HG03280 (cell line): ENCODE measurements around the gene YIPF7.

Experiments
- ATAC-seq: cut with Tn5 transposase; IDR thresholded peaks from one replicate; pipeline ENCODE4 v1.9.1; 2021; ENCODE audit warnings: mild to moderate bottlenecking, moderate library complexity; ENCODE audit not compliant: unreplicated experiment

The YIPF7 gene

DNA sequence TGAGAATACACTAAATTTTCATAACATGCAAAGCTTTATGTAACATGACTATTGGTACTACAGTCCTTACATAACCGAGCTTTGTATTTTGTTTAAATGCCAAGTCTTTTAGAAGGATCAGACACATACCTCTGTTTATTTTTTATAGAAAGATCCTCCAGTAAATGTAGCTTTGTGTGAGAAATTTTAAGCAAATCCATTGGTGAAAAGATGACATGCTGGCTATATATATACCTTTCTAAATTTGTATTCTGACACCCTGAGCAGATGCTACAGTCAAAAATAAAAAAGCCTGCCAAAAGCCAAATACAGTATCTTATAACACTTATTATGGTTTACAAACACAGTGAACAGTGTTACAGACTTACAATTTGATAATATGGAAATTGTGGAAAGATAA is at the start of gene YIPF7:
Gene YIPF7 (minus strand): TSS at position 201 of the 400 bp plus-strand sequence. CDS start 1,525 bp downstream, outside the sequence.
- ATAC-seq: no peak

DNA sequence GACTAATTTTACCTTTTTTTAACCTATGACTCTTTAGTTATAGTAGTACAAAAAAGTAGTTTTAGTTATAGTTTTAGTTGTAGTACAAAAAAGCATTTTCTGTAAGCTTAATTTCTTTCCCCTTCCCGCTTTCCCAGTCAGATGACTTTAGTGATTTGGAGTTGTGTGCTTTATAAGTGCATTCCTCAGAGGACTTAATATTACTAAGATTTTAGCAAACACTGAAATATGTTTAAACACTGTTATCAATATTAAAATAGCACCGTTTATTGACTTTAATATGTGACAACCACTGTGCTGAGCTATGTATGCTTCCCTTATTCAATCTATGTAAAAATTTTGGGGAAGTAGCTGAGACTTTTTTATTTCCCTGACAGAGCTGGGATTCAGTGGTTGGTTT is 49.6 kb upstream of the YIPF7 start:
- ATAC-seq: no peak

DNA sequence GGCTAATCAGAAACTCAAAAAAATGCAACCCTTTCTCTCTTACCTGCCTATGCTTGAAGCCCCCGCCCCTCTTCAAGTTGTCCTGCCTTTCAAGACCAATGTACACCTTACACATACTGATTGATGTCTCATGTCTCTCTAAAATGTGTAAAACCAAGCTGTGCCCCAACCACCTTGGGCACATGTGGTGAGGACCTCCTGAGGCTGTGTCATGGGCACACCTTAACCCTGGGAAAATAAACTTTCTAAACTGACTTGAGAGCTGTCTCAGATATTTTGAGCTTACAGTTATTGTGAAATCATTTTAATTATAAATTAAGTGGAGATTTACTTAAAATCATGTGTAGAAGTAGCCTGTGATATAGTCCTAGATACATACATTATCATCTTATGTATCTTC is 49.0 kb upstream of the YIPF7 start:
- ATAC-seq: no peak

DNA sequence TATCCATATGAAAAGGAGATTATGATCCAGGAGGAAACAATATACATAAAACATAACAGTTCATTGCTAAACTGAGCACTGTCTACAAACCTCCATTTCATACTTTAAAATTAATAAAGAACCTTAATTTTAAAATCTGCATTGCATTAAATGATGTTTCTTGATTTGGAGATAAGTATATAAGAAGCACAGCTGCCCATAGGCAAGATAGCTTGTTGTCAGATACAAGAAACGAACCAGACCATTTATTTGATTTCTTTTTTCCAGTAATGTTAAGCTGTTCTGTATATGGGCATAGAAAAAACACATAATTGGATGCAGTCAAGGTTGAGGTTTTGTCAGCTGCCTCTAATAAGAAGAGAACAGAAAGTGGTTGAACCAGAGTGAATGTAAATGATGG is 33.2 kb upstream of the YIPF7 start:
- ATAC-seq: no peak

DNA sequence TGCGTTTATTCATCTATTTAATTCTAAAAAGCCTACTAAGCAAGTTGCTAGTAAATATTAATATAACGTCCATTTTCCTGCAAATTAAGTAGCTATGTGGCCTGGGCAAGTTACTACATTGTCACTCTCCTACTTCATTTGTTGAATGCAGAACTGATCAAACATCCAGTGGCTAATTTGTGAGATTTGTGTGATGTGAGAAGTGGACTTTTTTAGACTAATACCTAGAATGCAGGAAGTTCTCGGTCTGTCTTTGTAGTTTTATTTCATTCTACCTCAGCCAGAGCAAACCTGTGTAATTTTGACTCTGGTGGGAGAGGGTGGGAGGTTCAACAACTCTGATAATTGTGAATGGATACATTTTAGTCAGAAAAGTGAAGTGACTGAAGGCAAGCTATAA is 27.6 kb upstream of the YIPF7 start:
- ATAC-seq: no peak

DNA sequence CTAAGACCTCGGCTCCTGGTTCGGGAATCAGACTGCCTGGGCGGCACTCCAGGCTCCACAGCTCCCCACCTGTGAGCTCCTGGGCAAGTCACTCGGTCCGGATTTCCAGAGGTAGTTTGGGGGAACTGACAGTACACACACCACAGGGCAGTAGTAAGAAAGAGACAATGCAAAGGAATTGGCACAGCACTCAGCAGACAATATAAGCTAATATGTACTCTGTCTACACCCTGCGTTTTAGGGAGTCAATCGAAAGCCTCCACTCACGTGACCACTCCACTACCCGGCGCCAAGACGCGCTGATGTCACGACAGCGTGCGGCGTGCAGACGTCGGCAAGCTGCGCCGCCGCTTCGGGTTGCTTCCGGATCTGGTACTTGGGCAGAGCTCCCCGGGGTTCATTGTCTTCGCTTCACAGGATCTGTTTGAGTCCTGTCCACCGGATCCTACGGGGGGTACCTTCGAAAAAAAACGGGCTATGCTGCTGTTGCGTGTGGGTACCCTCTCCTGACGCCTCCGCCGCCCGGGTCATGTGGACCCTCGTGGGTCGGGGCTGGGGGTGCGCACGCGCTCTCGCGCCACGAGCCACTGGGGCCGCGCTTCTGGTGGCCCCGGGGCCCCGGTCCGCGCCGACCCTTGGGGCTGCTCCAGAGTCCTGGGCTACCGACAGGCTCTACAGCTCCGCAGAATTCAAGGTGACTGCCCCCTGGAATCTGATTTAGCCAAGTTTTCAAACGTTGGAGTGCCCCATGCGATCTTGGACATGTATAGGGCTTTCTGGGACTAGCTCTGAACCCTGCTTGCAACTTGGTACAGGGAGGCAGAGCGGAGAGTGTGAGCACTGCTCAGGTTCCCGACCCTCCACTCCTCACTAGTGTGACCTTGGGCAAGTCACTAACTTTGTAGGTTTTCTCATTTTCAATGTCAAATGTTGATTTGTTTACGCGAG is 26.9 kb upstream of the YIPF7 start, which contains the start of gene GUF1:
Gene GUF1 (plus strand): TSS at position 327 of the 948 bp plus-strand sequence. CDS start 203 bp downstream, at position 530.
- peak; percentile 96 for ATAC-seq

DNA sequence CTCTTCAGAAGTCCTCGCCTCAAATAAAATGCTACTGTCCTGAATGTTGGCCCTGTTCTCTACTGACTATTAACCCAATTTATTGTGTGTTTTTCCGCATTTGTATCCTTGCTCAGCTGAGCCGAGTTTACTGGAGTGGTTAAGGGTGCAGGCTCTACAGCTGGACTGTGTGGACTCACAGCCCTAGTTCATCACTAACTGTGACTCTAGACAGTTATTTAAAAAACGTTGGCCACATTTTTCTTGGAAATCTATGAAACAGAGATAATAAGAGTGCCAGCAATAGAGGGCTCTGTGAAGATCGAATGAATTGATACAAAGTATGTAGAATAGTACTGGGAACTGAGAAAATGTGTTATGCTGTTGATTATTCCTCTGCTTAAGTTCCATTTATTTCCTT is 23.9 kb upstream of the YIPF7 start:
- no peak for ATAC-seq

DNA sequence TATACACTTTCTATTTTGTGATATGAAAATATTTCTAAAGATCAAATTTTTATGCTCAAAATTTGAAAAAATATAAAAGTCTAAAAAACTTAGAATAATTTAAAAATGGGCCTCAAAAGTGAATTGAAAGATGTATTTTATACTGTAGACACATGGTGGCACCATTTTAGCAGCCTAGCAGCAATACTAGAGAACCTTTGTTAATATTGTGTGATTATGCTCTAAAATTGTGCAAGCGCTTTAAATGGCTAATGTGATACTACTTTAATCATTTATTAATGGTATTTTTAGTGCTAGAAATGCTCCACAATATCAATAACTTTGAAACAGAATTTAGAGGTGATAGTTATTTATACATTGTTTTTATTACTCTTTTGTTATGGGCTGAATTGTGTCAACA is 23.0 kb upstream of the YIPF7 start:
- no peak for ATAC-seq

DNA sequence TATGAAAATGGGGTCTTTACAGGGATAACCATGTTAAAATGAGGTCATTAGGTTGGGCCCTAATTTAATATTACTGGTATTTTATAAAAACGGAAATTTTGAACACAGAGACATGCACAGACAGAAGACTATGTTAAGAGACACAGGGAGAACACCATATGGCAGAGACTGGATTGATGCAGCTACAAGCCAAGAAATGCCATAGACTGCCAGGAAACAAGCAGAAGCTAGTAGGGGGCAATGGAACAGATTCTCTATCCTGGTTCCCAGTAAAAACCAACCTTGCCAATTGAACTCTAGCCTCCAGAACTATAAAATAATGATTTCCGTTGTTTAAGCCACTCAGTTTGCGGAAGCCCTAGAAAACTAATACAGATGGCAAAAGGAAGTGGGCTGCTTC is 20.2 kb upstream of the YIPF7 start:
- ATAC-seq: no peak

DNA sequence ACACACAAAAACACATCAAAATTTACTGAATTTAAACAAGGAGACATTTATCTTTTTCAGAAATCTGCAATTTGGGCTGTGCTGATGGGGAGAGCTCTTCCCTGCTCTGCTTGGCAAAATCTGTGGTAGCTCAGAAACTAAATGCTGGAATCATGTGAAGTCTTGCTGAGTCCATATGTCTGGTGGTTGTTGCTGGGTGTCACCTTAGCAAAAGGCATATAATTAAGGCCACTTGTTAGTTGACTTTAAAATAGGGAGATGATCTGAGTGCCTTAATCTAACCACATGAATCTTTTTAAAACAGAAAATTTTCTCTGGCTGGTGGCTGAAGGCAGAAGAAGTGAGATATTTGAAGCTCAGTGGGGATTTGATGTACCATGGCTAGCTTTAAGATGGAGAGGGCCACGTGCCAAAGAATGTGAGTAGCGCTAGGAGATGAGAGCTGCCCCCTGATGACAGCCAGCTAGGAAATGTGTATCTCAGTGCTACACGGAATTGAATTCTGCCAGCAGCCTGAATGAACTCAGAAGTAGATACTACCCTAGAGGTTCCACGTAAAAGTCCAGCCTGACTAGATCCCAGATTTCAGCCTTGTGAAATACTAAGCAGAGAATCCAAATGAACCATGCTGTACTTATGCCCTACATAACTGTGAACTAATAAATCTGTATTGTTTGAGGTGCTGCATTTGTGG is 19.2 kb upstream of the YIPF7 start:
- no peak for ATAC-seq

DNA sequence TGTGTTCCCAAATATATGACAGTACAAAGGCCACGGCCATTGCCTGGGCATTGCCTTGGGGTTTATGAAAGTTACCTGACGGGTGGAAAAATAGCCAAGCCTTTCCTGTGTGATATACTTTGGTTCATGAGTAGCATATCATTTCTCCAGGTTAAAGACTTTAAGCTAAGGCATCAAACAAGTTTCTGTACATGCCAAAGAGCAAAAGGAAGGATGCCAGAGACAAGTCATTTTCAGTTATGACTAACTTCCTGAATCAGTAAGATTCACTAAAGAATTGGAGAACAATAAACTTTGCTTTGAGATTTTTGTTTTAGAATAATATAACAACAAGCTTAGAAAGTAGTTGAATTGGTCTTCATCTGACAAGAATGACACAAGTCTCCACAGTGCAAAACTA is 17.1 kb upstream of the YIPF7 start:
- no peak for ATAC-seq

DNA sequence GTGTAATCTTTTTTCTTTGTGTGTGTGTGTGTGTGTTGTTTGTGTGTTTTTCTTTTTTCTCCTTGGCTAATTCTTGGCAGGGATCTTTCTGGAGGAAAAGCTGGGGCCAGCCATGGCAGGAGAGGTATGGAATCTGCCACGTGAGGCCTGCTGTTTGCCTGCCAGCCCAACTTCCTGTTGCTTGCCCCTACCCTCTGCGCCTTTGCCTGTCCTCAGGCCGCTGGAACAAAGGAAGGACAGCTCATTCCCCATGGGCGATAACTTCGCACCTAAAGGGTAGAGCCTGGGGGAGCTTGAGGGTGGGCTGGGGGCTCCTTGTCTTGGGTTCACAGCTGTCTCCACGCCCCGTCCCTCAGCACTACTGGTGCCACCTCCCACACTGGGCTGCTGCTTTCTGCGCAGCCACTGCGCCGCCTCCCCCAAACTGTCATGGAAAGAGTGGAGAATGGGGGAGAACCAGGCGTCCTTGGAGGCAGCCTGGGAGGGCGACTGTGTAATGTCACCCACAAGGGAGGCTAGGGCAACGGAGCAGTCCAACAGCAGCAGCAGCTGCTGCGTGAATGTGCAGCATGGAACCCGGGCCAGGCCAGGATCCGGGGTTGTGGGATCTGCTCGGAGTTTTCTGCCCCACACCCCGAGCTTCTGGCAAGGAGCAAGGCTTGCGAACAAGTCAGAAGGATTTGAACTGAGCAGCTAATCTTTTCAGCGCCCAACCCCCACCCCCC is 12.3 kb upstream of the YIPF7 start:
- no peak for ATAC-seq

DNA sequence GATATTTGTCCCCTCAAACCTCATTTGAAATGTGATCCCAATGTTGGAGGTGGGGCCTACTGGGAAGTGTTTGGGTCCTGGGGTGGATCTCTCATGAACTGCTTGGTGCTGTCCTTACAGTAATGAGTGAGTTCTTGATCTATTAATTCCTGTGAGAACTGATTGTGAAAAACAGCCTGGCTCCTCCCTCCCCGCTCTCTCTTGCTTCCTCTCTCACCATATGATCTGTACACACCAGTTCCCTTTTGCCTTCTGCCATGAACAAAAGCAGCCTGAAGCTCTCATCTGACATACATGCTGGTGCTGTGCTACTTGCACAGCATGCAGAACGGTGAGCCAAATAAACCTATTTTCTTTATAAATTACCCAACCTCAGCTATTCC is 11.2 kb upstream of the YIPF7 start:
- peak; percentile 66 for ATAC-seq

DNA sequence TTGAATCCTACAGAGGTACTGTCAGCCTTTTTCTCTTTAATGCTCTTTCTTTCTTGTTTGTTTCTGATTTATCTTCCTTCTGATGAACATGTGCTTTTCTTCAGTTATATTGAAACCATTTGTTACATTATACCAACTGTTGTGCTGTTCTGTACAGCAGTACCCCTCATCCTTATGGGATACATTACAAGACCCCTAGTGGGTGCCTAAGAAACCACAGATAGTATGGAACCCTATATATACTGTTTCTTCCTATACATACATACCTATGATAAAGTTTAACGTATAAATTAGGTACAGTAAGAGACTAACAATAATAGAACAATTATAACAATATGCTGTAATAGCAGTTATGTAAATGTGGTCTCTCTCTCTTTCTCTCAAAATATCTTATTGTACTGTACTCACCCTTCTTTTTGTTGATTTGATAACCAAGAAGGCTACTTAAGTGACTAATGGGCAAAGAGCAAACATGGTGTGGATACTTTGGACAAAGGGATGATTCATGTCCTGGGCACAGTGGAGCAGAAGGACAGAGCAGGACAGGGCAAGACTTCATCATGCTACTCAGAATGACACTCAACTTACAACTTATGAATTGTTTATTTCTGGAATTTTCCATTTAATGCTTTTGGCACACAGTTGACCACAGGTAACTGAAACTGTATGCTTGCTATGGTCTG is 10.7 kb upstream of the YIPF7 start:
- ATAC-seq: peak; percentile 11

DNA sequence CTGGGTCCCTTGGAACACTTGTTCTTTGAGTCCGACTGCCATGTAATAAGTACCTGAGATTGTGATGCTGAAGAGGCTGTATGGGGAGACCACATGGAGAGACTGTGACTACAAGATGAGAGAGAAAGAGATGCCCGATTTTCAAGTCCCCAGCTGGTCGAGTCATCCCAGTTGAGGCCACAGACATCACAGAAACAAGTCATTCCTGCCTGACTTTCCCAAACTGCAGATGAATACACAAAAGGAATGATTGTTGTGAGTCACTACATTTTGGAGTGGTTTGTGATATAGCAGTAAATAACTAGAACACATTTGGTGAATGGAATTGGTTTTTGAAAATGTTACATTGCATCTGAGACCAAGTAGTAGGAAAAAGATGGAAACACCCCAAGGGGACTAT is 9.0 kb upstream of the YIPF7 start:
- ATAC-seq: no peak

DNA sequence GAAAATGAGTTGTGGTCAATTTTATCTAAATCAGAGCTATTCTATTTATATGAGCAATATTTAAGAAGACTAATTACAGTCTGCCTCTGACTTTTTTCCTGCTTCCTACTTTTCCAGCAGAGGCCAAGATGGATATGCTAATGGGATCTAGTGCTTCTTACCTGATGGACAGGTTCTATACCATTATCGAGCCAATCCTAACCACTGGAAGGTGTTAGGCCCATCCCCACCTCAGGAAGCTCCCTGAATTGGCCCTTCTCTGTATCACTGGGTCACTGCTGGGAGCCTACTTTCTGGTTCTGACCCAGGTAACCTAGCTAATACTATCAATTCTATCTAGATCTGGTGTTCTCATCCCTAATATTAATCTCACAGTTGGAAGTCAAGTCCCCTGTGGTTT is 577 bp upstream of the YIPF7 start:
- no peak for ATAC-seq

DNA sequence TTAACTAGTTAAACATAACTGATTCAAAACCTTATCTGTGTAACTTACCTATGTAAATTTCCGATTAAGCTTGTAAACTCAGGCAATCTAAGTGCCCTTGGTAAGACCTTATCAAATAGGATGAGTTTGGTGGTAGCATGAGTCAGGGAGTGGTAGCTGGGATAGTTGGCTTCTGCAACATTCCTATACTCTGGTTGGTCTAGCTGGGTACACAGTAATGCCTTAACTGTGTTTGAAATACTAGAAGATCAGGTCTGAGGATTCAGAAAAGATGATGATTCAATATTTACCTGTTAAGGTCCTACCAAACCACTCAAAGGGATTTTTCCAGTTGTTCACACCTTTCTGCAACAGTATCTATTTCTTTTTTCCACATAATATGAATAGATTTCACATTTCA is 5.3 kb downstream of the YIPF7 start:
- no peak for ATAC-seq

DNA sequence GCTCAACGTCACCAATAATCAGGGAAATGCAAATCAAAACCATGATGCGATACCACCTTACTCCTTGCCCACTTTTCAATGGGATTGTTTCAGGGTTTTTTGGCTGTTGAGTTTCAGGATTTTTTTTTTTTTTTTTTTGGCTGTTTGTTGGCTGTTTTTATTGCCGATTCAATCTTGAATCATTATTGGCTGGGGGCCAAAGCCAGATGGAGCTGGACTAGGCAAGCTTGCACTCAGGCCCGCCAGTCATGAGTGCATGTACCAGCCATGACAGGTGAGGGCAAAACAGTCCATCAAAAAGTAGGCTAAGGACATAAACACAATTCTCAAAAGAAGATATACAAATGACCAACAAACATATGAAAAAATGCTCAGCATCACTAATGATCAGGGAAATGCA is 13.3 kb downstream of the YIPF7 start:
- ATAC-seq: no peak

DNA sequence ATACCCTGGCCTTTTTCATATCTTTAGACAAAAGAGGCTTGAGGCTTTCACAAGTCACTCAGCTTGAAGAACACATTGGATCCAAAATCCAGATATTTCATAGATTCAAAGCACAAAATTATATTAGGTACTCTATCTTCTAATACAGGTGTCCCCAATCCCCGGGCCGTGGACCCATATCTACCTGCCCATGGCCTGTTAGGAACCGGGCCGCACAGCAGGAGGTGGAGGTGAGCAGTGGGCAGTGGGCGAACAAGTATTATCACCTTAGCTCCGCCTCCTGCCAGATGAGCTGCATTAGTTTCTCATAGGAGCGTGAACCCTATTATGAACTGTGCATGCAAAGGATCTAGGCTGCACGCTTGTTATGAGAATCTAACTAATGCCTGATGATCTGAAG is 18.7 kb downstream of the YIPF7 start:
- no peak for ATAC-seq

DNA sequence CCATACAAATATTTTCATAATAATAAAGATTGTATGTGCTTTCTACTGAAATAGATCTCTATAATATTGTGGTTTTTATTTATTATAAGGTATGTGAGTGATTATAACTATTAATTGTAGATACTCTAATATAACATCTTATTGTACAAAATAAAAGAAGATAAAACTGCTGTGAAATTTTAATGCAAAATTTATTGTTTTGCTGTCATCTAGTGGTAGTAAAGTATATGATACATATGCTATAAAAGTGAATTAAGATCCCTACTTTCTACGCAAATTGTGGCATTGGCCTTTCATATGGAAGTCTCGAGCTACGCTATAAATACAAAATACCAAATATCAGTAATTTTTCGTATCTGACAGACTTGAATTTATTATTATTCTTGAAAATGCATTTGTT is 19.3 kb downstream of the YIPF7 start:
- ATAC-seq: no peak
